Astrocyte (in vitro differentiated cells and primary cell): ENCODE data around the gene UACA. TPM values are rescaled to one million over a fixed set of nuclear protein-coding genes. Genes with fewer than 3 reads are reported as not detected.
A peak's percentile ranks its signal among the peaks of the same experiment; 100 is the strongest.

Experiments used
- DNase-seq: peaks from one replicate; pipeline ENCODE4 v3.0.0-alpha.2; 2010; ENCODE audit warnings: low read depth
- FAIRE-seq: peaks from 2 replicates; lab custom pipeline; 2011; peaks lifted over from hg19 to GRCh38; lab: Jason Lieb, UNC
- H2AFZ ChIP-seq: 2 replicates; pipeline ENCODE4 v1.6.0; 2012; ENCODE audit warnings: low read depth, low read length, inconsistent platforms
- H3K27ac ChIP-seq: 2 replicates; pipeline ENCODE4 v1.5.1; 2011; ENCODE audit warnings: low read depth, low read length, inconsistent platforms
- H3K27me3 ChIP-seq: 2 replicates; pipeline ENCODE4 v1.6.0; 2011; ENCODE audit warnings: low read length, inconsistent platforms; ENCODE audit not compliant: insufficient read depth
- H3K36me3 ChIP-seq: 2 replicates; pipeline ENCODE4 v1.5.1; 2011; ENCODE audit warnings: low read length, inconsistent platforms; ENCODE audit not compliant: insufficient read depth
- H3K4me1 ChIP-seq: 2 replicates; pipeline ENCODE4 v1.5.1; 2011; ENCODE audit warnings: low read length, inconsistent platforms; ENCODE audit not compliant: insufficient read depth
- H3K4me2 ChIP-seq: 2 replicates; pipeline ENCODE4 v1.6.0; 2012; ENCODE audit warnings: low read length, inconsistent platforms
- H3K4me3 ChIP-seq: 2 replicates; pipeline ENCODE4 v1.5.1; 2011; ENCODE audit warnings: low read depth, mild to moderate bottlenecking, low read length, inconsistent platforms; ENCODE audit not compliant: insufficient read depth
- H3K79me2 ChIP-seq: 2 replicates; pipeline ENCODE4 v1.6.0; 2012; ENCODE audit warnings: mild to moderate bottlenecking, low read length, inconsistent platforms; ENCODE audit not compliant: insufficient read depth
- H3K9ac ChIP-seq: 2 replicates; pipeline ENCODE4 v1.6.0; 2012; ENCODE audit warnings: mild to moderate bottlenecking, low read length, inconsistent platforms
- H3K9me3 ChIP-seq: 2 replicates; pipeline ENCODE4 v1.5.1; 2012; ENCODE audit warnings: low read depth, mild to moderate bottlenecking, low read length, inconsistent platforms; ENCODE audit not compliant: insufficient read depth
- H4K20me1 ChIP-seq: 2 replicates; pipeline ENCODE4 v1.6.0; 2012; ENCODE audit warnings: low read length, inconsistent platforms; ENCODE audit not compliant: insufficient read depth
- H3K27ac Mint-ChIP-seq: one replicate; pipeline ENCODE4 v1.8.0; 2021; ENCODE audit warnings: mild to moderate bottlenecking, mixed read lengths; ENCODE audit not compliant: unreplicated experiment
- H3K27me3 Mint-ChIP-seq: one replicate; pipeline ENCODE4 v1.8.0; 2021; ENCODE audit warnings: low read depth, mixed read lengths; ENCODE audit not compliant: unreplicated experiment
- H3K36me3 Mint-ChIP-seq: one replicate; pipeline ENCODE4 v1.8.0; 2021; ENCODE audit warnings: low read depth, mixed read lengths; ENCODE audit not compliant: unreplicated experiment
- H3K4me1 Mint-ChIP-seq: one replicate; pipeline ENCODE4 v1.8.0; 2021; ENCODE audit warnings: low read depth, mixed read lengths; ENCODE audit not compliant: unreplicated experiment
- H3K4me3 Mint-ChIP-seq: one replicate; pipeline ENCODE4 v1.8.0; 2021; ENCODE audit warnings: mild to moderate bottlenecking, moderate library complexity, mixed read lengths; ENCODE audit not compliant: unreplicated experiment
- H3K9me3 Mint-ChIP-seq: one replicate; pipeline ENCODE4 v1.8.0; 2021; ENCODE audit warnings: mild to moderate bottlenecking, mixed read lengths; ENCODE audit not compliant: unreplicated experiment
- EZH2 ChIP-seq: IDR thresholded peaks from 2 replicates; pipeline ENCODE4 v1.6.1; 2012; ENCODE audit warnings: mild to moderate bottlenecking, low read length, inconsistent platforms; ENCODE audit not compliant: insufficient read depth
- total RNA-seq: library from RNA; stranded (reverse); gene quantifications from 2 replicates; pipeline ENCODE4 v1.2.1, GENCODE V29; 2021
- TF ChIP-seq, protein P1 (sequence below): IDR thresholded peaks from 2 replicates; pipeline ENCODE4 v1.5.1; 2011; ENCODE audit warnings: low read depth, mild to moderate bottlenecking, inconsistent platforms, low read length, moderate library complexity; ENCODE audit not compliant: insufficient read depth

Gene UACA
- total RNA-seq, 1 donor from 2014 or later: 168 TPM

DNA sequence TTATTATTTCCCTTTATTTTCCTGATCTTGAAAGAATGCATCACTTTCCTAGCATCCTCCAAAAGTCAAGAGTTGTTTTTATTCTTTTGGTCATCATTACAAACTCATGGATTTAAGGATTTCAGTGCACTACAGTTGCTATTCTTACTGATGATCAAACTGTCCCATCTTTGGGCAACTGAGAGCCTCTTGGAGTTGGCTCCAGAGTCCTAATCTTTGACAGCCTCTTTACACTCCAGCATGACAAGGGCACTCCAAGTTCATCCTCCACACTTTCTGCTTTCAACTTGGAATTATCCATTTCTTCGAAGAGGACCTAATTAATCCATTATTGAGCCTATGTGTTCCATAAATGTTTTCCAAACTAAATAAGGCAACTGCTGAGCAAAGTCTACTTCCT is 5.7 kb downstream of the UACA start:
- Histone ChIP-seq H3K79me2 (peaks cover 99% of the 10 kb centered on the region), H2AFZ (no peak overlapping the region), H4K20me1 (peaks cover 55% of the 10 kb centered on the region), H3K4me1 (peaks cover 7% of the 10 kb centered on the region), H3K9ac (no peak overlapping the region), H3K9me3 (no peaks in the 10 kb centered on the region), H3K4me3 (no peak overlapping the region), H3K4me2 (peak overlapping the region; percentile 74), H3K27ac (no peak overlapping the region), H3K27me3 (no peaks in the 10 kb centered on the region), H3K36me3 (peaks cover 8% of the 10 kb centered on the region)
- H3K4me3 Mint-ChIP-seq: peak overlapping the region; percentile 76
- no peaks in the 10 kb centered on the region for H3K27me3 Mint-ChIP-seq
- peaks cover 27% of the 10 kb centered on the region for H3K4me1 Mint-ChIP-seq
- no peaks in the 10 kb centered on the region for H3K9me3 Mint-ChIP-seq
- no peak for FAIRE-seq
- no peak for DNase-seq
- no peak for TF ChIP-seq EZH2
- TF ChIP-seq, protein P1, sequence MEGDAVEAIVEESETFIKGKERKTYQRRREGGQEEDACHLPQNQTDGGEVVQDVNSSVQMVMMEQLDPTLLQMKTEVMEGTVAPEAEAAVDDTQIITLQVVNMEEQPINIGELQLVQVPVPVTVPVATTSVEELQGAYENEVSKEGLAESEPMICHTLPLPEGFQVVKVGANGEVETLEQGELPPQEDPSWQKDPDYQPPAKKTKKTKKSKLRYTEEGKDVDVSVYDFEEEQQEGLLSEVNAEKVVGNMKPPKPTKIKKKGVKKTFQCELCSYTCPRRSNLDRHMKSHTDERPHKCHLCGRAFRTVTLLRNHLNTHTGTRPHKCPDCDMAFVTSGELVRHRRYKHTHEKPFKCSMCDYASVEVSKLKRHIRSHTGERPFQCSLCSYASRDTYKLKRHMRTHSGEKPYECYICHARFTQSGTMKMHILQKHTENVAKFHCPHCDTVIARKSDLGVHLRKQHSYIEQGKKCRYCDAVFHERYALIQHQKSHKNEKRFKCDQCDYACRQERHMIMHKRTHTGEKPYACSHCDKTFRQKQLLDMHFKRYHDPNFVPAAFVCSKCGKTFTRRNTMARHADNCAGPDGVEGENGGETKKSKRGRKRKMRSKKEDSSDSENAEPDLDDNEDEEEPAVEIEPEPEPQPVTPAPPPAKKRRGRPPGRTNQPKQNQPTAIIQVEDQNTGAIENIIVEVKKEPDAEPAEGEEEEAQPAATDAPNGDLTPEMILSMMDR: no peak
- no peak overlapping the region for H3K27ac Mint-ChIP-seq
- H3K36me3 Mint-ChIP-seq: no peaks in the 10 kb centered on the region

DNA sequence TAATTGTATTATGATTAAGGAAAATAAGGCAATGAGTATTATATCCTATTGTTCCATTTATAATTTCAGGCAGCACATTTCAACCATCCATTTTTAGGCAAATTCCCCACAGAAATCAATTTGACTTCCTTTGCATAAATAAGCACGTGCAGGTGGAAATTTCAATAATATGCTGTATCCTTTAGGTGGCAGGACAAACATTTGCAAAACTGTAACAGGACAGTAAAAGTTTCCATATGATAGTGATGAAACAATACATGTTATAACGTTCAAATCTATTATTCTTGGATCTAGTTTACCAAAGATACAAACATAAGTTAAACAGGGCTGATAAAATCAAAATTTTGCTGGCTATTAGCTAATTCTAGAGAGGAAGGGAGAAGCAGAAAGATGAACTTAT is 8.5 kb downstream of the UACA start:
- peaks cover 36% of the 10 kb centered on the region for H3K4me1 Mint-ChIP-seq
- no peaks in the 10 kb centered on the region for H3K27me3 ChIP-seq
- no peak overlapping the region for H3K4me3 Mint-ChIP-seq
- no peak for DNase-seq
- no peak overlapping the region for H3K4me2 ChIP-seq
- peaks cover 68% of the 10 kb centered on the region for H4K20me1 ChIP-seq
- H3K36me3 Mint-ChIP-seq: peaks cover 3% of the 10 kb centered on the region
- H3K27ac Mint-ChIP-seq: no peak overlapping the region
- peaks cover 100% of the 10 kb centered on the region for H3K79me2 ChIP-seq
- no peaks in the 10 kb centered on the region for H3K27me3 Mint-ChIP-seq
- peaks cover 4% of the 10 kb centered on the region for H3K4me1 ChIP-seq
- H3K4me3 ChIP-seq: no peak overlapping the region
- no peak overlapping the region for H2AFZ ChIP-seq
- H3K9me3 ChIP-seq: no peaks in the 10 kb centered on the region
- FAIRE-seq: no peak
- no peaks in the 10 kb centered on the region for H3K9me3 Mint-ChIP-seq
- peaks cover 8% of the 10 kb centered on the region for H3K36me3 ChIP-seq
- TF ChIP-seq, protein P1: no peak
- TF ChIP-seq EZH2: no peak
- no peak overlapping the region for H3K27ac ChIP-seq
- no peak overlapping the region for H3K9ac ChIP-seq

DNA sequence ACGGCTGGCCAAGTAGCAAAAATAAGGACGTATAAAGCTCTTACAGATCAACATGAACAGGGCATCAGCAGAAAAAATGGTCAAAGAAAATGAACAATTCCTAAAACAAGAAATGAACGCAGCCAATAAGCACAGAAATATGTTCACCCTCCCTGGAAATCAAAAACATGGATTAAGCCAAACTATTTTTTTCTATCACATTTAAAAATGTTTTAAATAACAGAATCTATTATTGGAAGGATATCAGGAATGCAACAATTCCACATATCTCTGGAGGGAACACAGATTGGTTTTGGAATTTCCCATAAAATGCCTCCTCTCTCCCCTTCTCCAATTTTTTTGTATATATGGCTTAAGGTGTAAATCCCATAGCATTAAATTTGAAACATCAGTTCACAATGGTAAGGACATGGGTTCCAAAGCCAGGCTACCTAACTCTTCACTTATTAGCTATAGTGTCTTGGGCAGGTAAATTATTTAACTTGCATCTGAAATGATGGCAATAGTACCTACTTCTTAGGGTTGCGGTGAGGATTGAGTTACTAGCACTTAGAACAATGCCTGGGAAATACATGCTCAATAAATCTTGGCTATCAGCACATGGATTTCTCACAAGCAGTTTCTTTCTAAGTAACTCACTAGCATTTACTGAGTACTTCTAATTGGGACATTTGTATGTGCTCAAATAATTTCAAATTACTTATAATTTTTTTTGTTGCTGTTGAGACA is 10.1 kb downstream of the UACA start:
- FAIRE-seq: no peak
- Histone ChIP-seq H3K9me3 (no peaks in the 10 kb centered on the region), H2AFZ (no peak overlapping the region), H3K36me3 (peaks cover 8% of the 10 kb centered on the region), H3K4me3 (no peak overlapping the region), H3K4me1 (no peaks in the 10 kb centered on the region), H3K27ac (no peak overlapping the region), H3K4me2 (no peak overlapping the region), H4K20me1 (peaks cover 68% of the 10 kb centered on the region), H3K9ac (no peak overlapping the region), H3K79me2 (peaks cover 96% of the 10 kb centered on the region), H3K27me3 (no peaks in the 10 kb centered on the region)
- Mint-ChIP-seq H3K9me3 (no peaks in the 10 kb centered on the region), H3K27ac (peak overlapping the region; percentile 12), H3K27me3 (no peaks in the 10 kb centered on the region), H3K4me1 (peaks cover 31% of the 10 kb centered on the region), H3K4me3 (no peak overlapping the region), H3K36me3 (peaks cover 3% of the 10 kb centered on the region)
- no peak for TF ChIP-seq EZH2
- TF ChIP-seq, protein P1: no peak
- no peak for DNase-seq
